Natural killer cell (primary cell): ENCODE results near the gene ATIC. TPM values are rescaled to one million over a fixed set of nuclear protein-coding genes. Genes with fewer than 3 reads are reported as not detected.
"Not testable (repeated sequence)": the region's sequence is repeated elsewhere in the genome, so short reads cannot be mapped to it uniquely, and the experiment has no call there.

ENCODE experiments used
- ATAC-seq, 3 donors: fragments of 150-1000 bp in 2 of 3; fragments of 200-7000 bp in 1 of 3; cut with Tn5 transposase; 1 replicate in 1 of 3; 2 replicates in 2 of 3; pipeline ENCODE4 v1.10.0; 2021; ENCODE audit warnings: mild to moderate bottlenecking in 2 of 3, moderate library complexity in 2 of 3
- DNase-seq, 2 donors: peaks; one replicate each; pipeline versions ENCODE4 v3.0.0 to v3.0.0-alpha.2; 2013 to 2021; ENCODE audit warnings: mixed read lengths in 1 of 2
- H3K27ac ChIP-seq: one replicate; pipeline ENCODE4 v1.5.1; 2013; ENCODE audit warnings: mild to moderate bottlenecking, low read length
- H3K27me3 ChIP-seq: one replicate; pipeline ENCODE4 v1.6.1; 2013; ENCODE audit warnings: low read length; ENCODE audit not compliant: control insufficient read depth, insufficient read depth
- H3K36me3 ChIP-seq: one replicate; pipeline ENCODE4 v1.6.1; 2013; ENCODE audit warnings: low read length; ENCODE audit not compliant: control insufficient read depth, insufficient read depth
- H3K4me1 ChIP-seq: one replicate; pipeline ENCODE4 v1.6.1; 2013; ENCODE audit warnings: low read length; ENCODE audit not compliant: control insufficient read depth, insufficient read depth
- H3K4me3 ChIP-seq: one replicate; pipeline ENCODE4 v1.5.1; 2013; ENCODE audit warnings: low read length
- H3K9me3 ChIP-seq: one replicate; pipeline ENCODE4 v1.6.1; 2013; ENCODE audit warnings: low read length; ENCODE audit not compliant: control insufficient read depth, insufficient read depth
- H3K27ac Mint-ChIP-seq, 2 donors: one replicate each; pipeline ENCODE4 v1.8.0; 2022; ENCODE audit warnings: mild to moderate bottlenecking in 2 of 2, mixed read lengths in 2 of 2, moderate library complexity in 1 of 2
- H3K27me3 Mint-ChIP-seq, 2 donors: one replicate each; pipeline ENCODE4 v1.8.0; 2022; ENCODE audit warnings: low read depth in 2 of 2, mixed read lengths in 2 of 2
- H3K36me3 Mint-ChIP-seq: one replicate; pipeline ENCODE4 v1.8.0; 2022; ENCODE audit warnings: mixed read lengths
- H3K4me1 Mint-ChIP-seq, 2 donors: one replicate each; pipeline ENCODE4 v1.8.0; 2022; ENCODE audit warnings: mixed read lengths in 2 of 2
- H3K4me3 Mint-ChIP-seq: one replicate; pipeline ENCODE4 v1.8.0; 2022; ENCODE audit warnings: mild to moderate bottlenecking, moderate library complexity, mixed read lengths
- H3K9me3 Mint-ChIP-seq, 2 donors: one replicate each; pipeline ENCODE4 v1.8.0; 2022; ENCODE audit warnings: mixed read lengths in 2 of 2
- CTCF ChIP-seq: fragments of 200-600 bp; IDR thresholded peaks from one replicate; pipeline ENCODE4 v1.8.0; 2022; ENCODE audit warnings: antibody characterized with exemption
- WGBS: methylation state at CpG from one replicate; pipeline ENCODE4 v1.1.7; 2013; ENCODE audit warnings: missing lambda C conversion rate; ENCODE audit not compliant: insufficient coverage; 5-methylcytosine and 5-hydroxymethylcytosine counted together
- intact Hi-C: fragments of 100-400 bp; cut with micrococcal nuclease; formaldehyde crosslinking; loops from one replicate; pipeline ENCODE4 v1.14.2; 2022
- total RNA-seq, 4 donors: library from RNA; stranded (reverse); fragments of 120-200 nt in 1 of 4; gene quantifications; one replicate each; pipeline versions ENCODE4 v1.2.3 to v1.2.4, GENCODE V29; 2013 to 2022

ATIC gene
- total RNA-seq, 3 donors from 2014 or later (not counting 1 experiment from before 2014, with no cell fraction given), result 33.2 to 49.9 (median 44.5) TPM

- no peaks in the 10 kb centered on the region for H3K27me3 ChIP-seq
- WGBS, result 98% methylated on average over 15 of the region's 15 CpGs
- no peaks in the 10 kb centered on the region for H3K9me3 ChIP-seq
- no peaks in the 10 kb centered on the region for H3K4me1 ChIP-seq
- no peak for ATAC-seq
- H3K4me3 ChIP-seq, result no peak overlapping the region
- H3K36me3 Mint-ChIP-seq, result no peaks in the 10 kb centered on the region
- H3K27ac ChIP-seq, result no peak overlapping the region
- TF ChIP-seq CTCF, result no peak
- H3K27me3 Mint-ChIP-seq, result no peaks in the 10 kb centered on the region
- no peaks in the 10 kb centered on the region for H3K4me1 Mint-ChIP-seq
- no peaks in the 10 kb centered on the region for H3K36me3 ChIP-seq
- H3K9me3 Mint-ChIP-seq, result no peaks in the 10 kb centered on the region
- H3K27ac Mint-ChIP-seq, result no peak overlapping the region
- no peak overlapping the region for H3K4me3 Mint-ChIP-seq
- intact Hi-C loops, result no loop called here
- no peak for DNase-seq
These were observed 47.2 kb downstream of the ATIC start for GRCh38 chr2:215358891-215359575.

GRCh38 chr2:215359576-215359922 lies 47.7 kb downstream of the ATIC start:
- no peak overlapping the region for H3K27ac ChIP-seq
- DNase-seq (no peak), ATAC-seq (no peak)
- no peaks in the 10 kb centered on the region for H3K36me3 ChIP-seq
- no peaks in the 10 kb centered on the region for H3K9me3 Mint-ChIP-seq
- no peaks in the 10 kb centered on the region for H3K4me1 ChIP-seq
- H3K27ac Mint-ChIP-seq, result no peak overlapping the region
- H3K9me3 ChIP-seq, result no peaks in the 10 kb centered on the region
- TF ChIP-seq CTCF, result no peak
- 100% methylated on average over 1 of the region's 1 CpG for WGBS
- no peak overlapping the region for H3K4me3 Mint-ChIP-seq
- no peaks in the 10 kb centered on the region for H3K27me3 Mint-ChIP-seq
- H3K27me3 ChIP-seq, result no peaks in the 10 kb centered on the region
- intact Hi-C loops, result no loop called here
- no peaks in the 10 kb centered on the region for H3K36me3 Mint-ChIP-seq
- H3K4me1 Mint-ChIP-seq, result no peaks in the 10 kb centered on the region
- no peak overlapping the region for H3K4me3 ChIP-seq

GRCh38 chr2:215360059-215360458 lies 48.2 kb downstream of the ATIC start:
- H3K27me3 ChIP-seq, H3K27me3 Mint-ChIP-seq, H3K9me3 ChIP-seq, H3K4me1 ChIP-seq, H3K27ac Mint-ChIP-seq, H3K27ac ChIP-seq, DNase-seq, H3K4me3 ChIP-seq, H3K36me3 ChIP-seq, H3K36me3 Mint-ChIP-seq, ATAC-seq, H3K4me3 Mint-ChIP-seq, H3K9me3 Mint-ChIP-seq, H3K4me1 Mint-ChIP-seq, intact Hi-C loops: not testable (repeated sequence)
- WGBS, result 96% methylated on average over 3 of the region's 3 CpGs

- no peaks in the 10 kb centered on the region for H3K9me3 Mint-ChIP-seq
- intact Hi-C loops, result no loop called here
- no peak overlapping the region for H3K4me3 Mint-ChIP-seq
- H3K27me3 Mint-ChIP-seq, result no peaks in the 10 kb centered on the region
- H3K27ac Mint-ChIP-seq, result no peak overlapping the region
- Histone ChIP-seq H3K36me3 (no peaks in the 10 kb centered on the region), H3K9me3 (no peaks in the 10 kb centered on the region), H3K4me3 (no peak overlapping the region), H3K27ac (no peak overlapping the region), H3K27me3 (no peaks in the 10 kb centered on the region), H3K4me1 (no peaks in the 10 kb centered on the region)
- ATAC-seq (no peak), DNase-seq (no peak)
- H3K4me1 Mint-ChIP-seq, result no peaks in the 10 kb centered on the region
- WGBS, result 100% methylated on average over 1 of the region's 2 CpGs
- no peaks in the 10 kb centered on the region for H3K36me3 Mint-ChIP-seq
- TF ChIP-seq CTCF, result no peak
These were observed 48.7 kb downstream of the ATIC start for GRCh38 chr2:215360596-215360995.
